Trophoblast cell (in vitro differentiated cells and primary cell): ENCODE data around the gene OR8D4.

ENCODE experiments used
- DNase-seq, 2 donors: peaks; one replicate each; pipeline ENCODE4 v3.0.0-alpha.2; 2016
- H2AFZ ChIP-seq: 2 replicates; pipeline ENCODE4 v1.6.1; 2013; ENCODE audit warnings: low read length, moderate library complexity, mild to moderate bottlenecking; ENCODE audit not compliant: insufficient read depth, poor library complexity
- H2AK5ac ChIP-seq: 2 replicates; pipeline ENCODE4 v1.6.1; 2013; ENCODE audit warnings: mild to moderate bottlenecking, low read length
- H2BK120ac ChIP-seq: 2 replicates; pipeline ENCODE4 v1.6.1; 2013; ENCODE audit warnings: low read length, mild to moderate bottlenecking, moderate library complexity; ENCODE audit not compliant: insufficient read depth, poor library complexity
- H2BK12ac ChIP-seq: 2 replicates; pipeline ENCODE4 v1.6.1; 2013; ENCODE audit warnings: mild to moderate bottlenecking, low read length, moderate library complexity
- H2BK5ac ChIP-seq: 2 replicates; pipeline ENCODE4 v1.6.1; 2013; ENCODE audit warnings: low read length, low read depth, moderate library complexity, mild to moderate bottlenecking; ENCODE audit not compliant: poor library complexity
- H3K14ac ChIP-seq: 2 replicates; pipeline ENCODE4 v1.6.1; 2013; ENCODE audit warnings: mild to moderate bottlenecking, low read length
- H3K18ac ChIP-seq: 2 replicates; pipeline ENCODE4 v1.6.1; 2013; ENCODE audit warnings: mild to moderate bottlenecking, low read length
- H3K23ac ChIP-seq: 2 replicates; pipeline ENCODE4 v1.6.1; 2013; ENCODE audit warnings: low read length
- H3K27ac ChIP-seq: 2 replicates; pipeline ENCODE4 v1.5.1; 2013; ENCODE audit warnings: low read depth, mild to moderate bottlenecking, inconsistent platforms, low read length, moderate library complexity
- H3K27me3 ChIP-seq: 2 replicates; pipeline ENCODE4 v1.6.1; 2013; ENCODE audit warnings: inconsistent platforms, mild to moderate bottlenecking, low read length, moderate library complexity; ENCODE audit not compliant: insufficient read depth
- H3K36me3 ChIP-seq, 2 experiments: 1 replicate in 1 of 2; 2 replicates in 1 of 2; pipeline ENCODE4 v1.6.1; 2013; ENCODE audit warnings: low read length in 2 of 2, mild to moderate bottlenecking in 2 of 2, moderate library complexity in 1 of 2; ENCODE audit not compliant: insufficient read depth in 2 of 2, control insufficient read depth in 1 of 2
- H3K4ac ChIP-seq: 2 replicates; pipeline ENCODE4 v1.6.1; 2013; ENCODE audit warnings: low read depth, mild to moderate bottlenecking, low read length, moderate library complexity
- H3K4me1 ChIP-seq, 2 experiments: 1 replicate in 1 of 2; 2 replicates in 1 of 2; pipeline ENCODE4 v1.6.1; 2013; ENCODE audit warnings: low read length in 2 of 2, mild to moderate bottlenecking in 2 of 2, moderate library complexity in 1 of 2; ENCODE audit not compliant: insufficient read depth in 2 of 2, control insufficient read depth in 1 of 2
- H3K4me2 ChIP-seq: 2 replicates; pipeline ENCODE4 v1.6.1; 2013; ENCODE audit warnings: inconsistent platforms, mild to moderate bottlenecking, low read length, moderate library complexity
- H3K4me3 ChIP-seq: 2 replicates; pipeline ENCODE4 v1.5.1; 2013; ENCODE audit warnings: mild to moderate bottlenecking, low read depth, low read length, inconsistent platforms
- H3K79me1 ChIP-seq: one replicate; pipeline ENCODE4 v1.6.1; 2013; ENCODE audit warnings: low read length
- H3K79me2 ChIP-seq: 2 replicates; pipeline ENCODE4 v1.6.1; 2013; ENCODE audit warnings: low read length, mild to moderate bottlenecking; ENCODE audit not compliant: control insufficient read depth, insufficient read depth, poor library complexity
- H3K9ac ChIP-seq: 2 replicates; pipeline ENCODE4 v1.6.1; 2013; ENCODE audit warnings: mild to moderate bottlenecking, low read length
- H3K9me3 ChIP-seq: 2 replicates; pipeline ENCODE4 v1.6.1; 2013; ENCODE audit warnings: low read depth, mild to moderate bottlenecking, control low read depth, inconsistent platforms, low read length; ENCODE audit not compliant: insufficient read depth
- H4K12ac ChIP-seq: 2 replicates; pipeline ENCODE4 v1.6.1; 2013; ENCODE audit warnings: low read depth, mild to moderate bottlenecking, low read length, moderate library complexity
- H4K8ac ChIP-seq: 2 replicates; pipeline ENCODE4 v1.6.1; 2013; ENCODE audit warnings: low read depth, mild to moderate bottlenecking, low read length, moderate library complexity
- H4K91ac ChIP-seq: one replicate; pipeline ENCODE4 v1.6.1; 2013; ENCODE audit warnings: low read depth, mild to moderate bottlenecking, low read length, moderate library complexity
- WGBS: extraction: QIAGEN DNeasy Blood & Tissue Kit; methylation state at CpG from one replicate; pipeline ENCODE4 v1.1.7; 2013; ENCODE audit warnings: missing lambda C conversion rate; ENCODE audit not compliant: insufficient read length, insufficient coverage; ENCODE audit errors: extremely low coverage; 5-methylcytosine and 5-hydroxymethylcytosine counted together

OR8D4 gene

GRCh38 chr11:123885570-123885969, 16.4 kb upstream of the OR8D4 start, which contains the start of gene TMEM225:
Gene TMEM225, minus strand, starts transcription at chr11:123885670. Its CDS starts 245 bp downstream, at chr11:123885425.
- no peak within 1 kb of the TSS for H3K4me2 ChIP-seq
- H3K23ac ChIP-seq = no peak within 1 kb of the TSS
- no peak within 1 kb of the TSS for H3K18ac ChIP-seq
- H3K27ac ChIP-seq = no peak within 1 kb of the TSS
- no peak within 1 kb of the TSS for H4K8ac ChIP-seq
- H3K9ac ChIP-seq = no peak within 1 kb of the TSS
- H2AK5ac ChIP-seq = no peak within 1 kb of the TSS
- no peaks in the 10 kb centered on the region for H3K79me1 ChIP-seq
- H3K4me1 ChIP-seq = no peaks in the 10 kb centered on the region
- no peak for DNase-seq
- no peaks in the 10 kb centered on the region for H3K27me3 ChIP-seq
- H4K91ac ChIP-seq = no peak within 1 kb of the TSS
- no peak within 1 kb of the TSS for H2BK12ac ChIP-seq
- H3K36me3 ChIP-seq = no peaks in the 10 kb centered on the region
- H2BK120ac ChIP-seq = no peak within 1 kb of the TSS
- H3K79me2 ChIP-seq = no peaks in the 10 kb centered on the region
- peaks cover 3% of the 10 kb centered on the region for H3K9me3 ChIP-seq
- H4K12ac ChIP-seq = no peak within 1 kb of the TSS
- no CpG with 5 or more reads among the region's 3 CpGs for WGBS
- H3K4ac ChIP-seq = no peak within 1 kb of the TSS
- H3K4me3 ChIP-seq = no peak within 1 kb of the TSS
- H3K14ac ChIP-seq = no peak within 1 kb of the TSS
- H2AFZ ChIP-seq = no peak within 1 kb of the TSS
- no peak within 1 kb of the TSS for H2BK5ac ChIP-seq

GRCh38 chr11:123892031-123892430, 9.9 kb upstream of the OR8D4 start:
- Histone ChIP-seq H3K14ac (no peak overlapping the region), H3K4me3 (no peak overlapping the region), H3K4ac (no peak overlapping the region), H2AK5ac (no peak overlapping the region), H3K4me1 (no peaks in the 10 kb centered on the region), H3K9ac (no peak overlapping the region), H4K12ac (no peak overlapping the region), H3K23ac (no peak overlapping the region), H3K79me1 (no peaks in the 10 kb centered on the region), H2BK5ac (no peak overlapping the region), H3K18ac (no peak overlapping the region), H2BK12ac (no peak overlapping the region), H3K36me3 (no peaks in the 10 kb centered on the region), H3K9me3 (no peaks in the 10 kb centered on the region), H3K4me2 (no peak overlapping the region), H2BK120ac (no peak overlapping the region), H2AFZ (no peak overlapping the region), H3K27me3 (no peaks in the 10 kb centered on the region), H4K8ac (no peak overlapping the region), H4K91ac (no peak overlapping the region), H3K79me2 (no peaks in the 10 kb centered on the region), H3K27ac (no peak overlapping the region)
- DNase-seq = no peak

- Histone ChIP-seq H3K23ac (no peak overlapping the region), H3K79me1 (no peaks in the 10 kb centered on the region), H2AFZ (no peak overlapping the region), H3K36me3 (no peaks in the 10 kb centered on the region), H3K9ac (no peak overlapping the region), H2BK12ac (no peak overlapping the region), H4K8ac (no peak overlapping the region), H4K91ac (no peak overlapping the region), H3K79me2 (no peaks in the 10 kb centered on the region), H3K27me3 (no peaks in the 10 kb centered on the region), H2BK120ac (no peak overlapping the region), H3K4me1 (no peaks in the 10 kb centered on the region), H2AK5ac (no peak overlapping the region), H3K14ac (no peak overlapping the region), H3K27ac (no peak overlapping the region), H3K18ac (no peak overlapping the region), H4K12ac (no peak overlapping the region), H3K4ac (no peak overlapping the region), H3K9me3 (no peaks in the 10 kb centered on the region), H3K4me2 (no peak overlapping the region), H2BK5ac (no peak overlapping the region), H3K4me3 (no peak overlapping the region)
- no CpG with 5 or more reads among the region's 3 CpGs for WGBS
- DNase-seq = no peak
Observed at GRCh38 chr11:123899792-123900191, 2.2 kb upstream of the OR8D4 start.

GRCh38 chr11:123903932-123904331, 2.0 kb downstream of the OR8D4 start:
- Histone ChIP-seq H3K4ac (no peak overlapping the region), H4K12ac (no peak overlapping the region), H3K23ac (peak overlapping the region; percentile 70), H3K4me3 (no peak overlapping the region), H2BK12ac (no peak overlapping the region), H2AFZ (no peak overlapping the region), H3K79me1 (no peaks in the 10 kb centered on the region), H4K91ac (no peak overlapping the region), H3K4me2 (no peak overlapping the region), H3K27ac (no peak overlapping the region), H3K27me3 (no peaks in the 10 kb centered on the region), H3K36me3 (no peaks in the 10 kb centered on the region), H3K79me2 (no peaks in the 10 kb centered on the region), H3K18ac (no peak overlapping the region), H2BK120ac (no peak overlapping the region), H3K14ac (no peak overlapping the region), H3K9me3 (no peaks in the 10 kb centered on the region), H2AK5ac (no peak overlapping the region), H3K9ac (no peak overlapping the region), H2BK5ac (no peak overlapping the region), H4K8ac (no peak overlapping the region), H3K4me1 (no peaks in the 10 kb centered on the region)
- WGBS = no CpG with 5 or more reads among the region's 2 CpGs
- no peak for DNase-seq
